Aortic smooth muscle cell (primary cell): ENCODE results near the gene SEC31A. TPM values are rescaled to one million over a fixed set of nuclear protein-coding genes. Genes with fewer than 3 reads are reported as not detected.

Experiments used
- total RNA-seq: library from RNA; depleted of rRNA; stranded (reverse); fragments of >200 nt; gene quantifications from 2 replicates; pipeline ENCODE4 v1.2.3, GENCODE V29; 2014

Gene SEC31A
- 304 and 357 TPM in 2 replicates for total RNA-seq

GRCh38 chr4:82890901-82891706 lies at the start of gene SEC31A:
SEC31A (minus strand) TSS chr4:82891153; CDS start chr4:82881936, 9,217 bp downstream.

GRCh38 chr4:82900411-82901182 lies 9.6 kb upstream of the SEC31A start, which contains the start of gene THAP9:
THAP9 (plus strand) TSS chr4:82900735; CDS start chr4:82900803, 68 bp downstream.

GRCh38 chr4:82798168-82799005 lies 92.6 kb downstream of the SEC31A start, which contains the start of gene SCD5:
SCD5 (minus strand) TSS chr4:82798796; CDS start chr4:82798537, 259 bp downstream.

Other genes with a start within 250 kb of the SEC31A start
- gene SCD5, start 92.4 kb downstream of the SEC31A start, total RNA-seq = 5.0 and 16.6 TPM in 2 replicates
- gene THAP9, start 9.6 kb upstream of the SEC31A start, total RNA-seq = 4.0 and 5.6 TPM in 2 replicates
- 15.3 and 16.9 TPM in 2 replicates for gene LIN54, start 119.7 kb upstream of the SEC31A start, total RNA-seq
- 91.2 and 104 TPM in 2 replicates for gene COPS4, start 144.0 kb upstream of the SEC31A start, total RNA-seq
- not detected in 2 replicates for gene PLAC8, start 223.6 kb upstream of the SEC31A start, total RNA-seq